Fibroblast of villous mesenchyme (primary cell): ENCODE data around the gene MAST4. TPM values are rescaled to one million over a fixed set of nuclear protein-coding genes. Genes with fewer than 3 reads are reported as not detected.
A peak's percentile ranks its signal among the peaks of the same experiment; 100 is the strongest.

Source experiments
- DNase-seq: peaks from one replicate; pipeline ENCODE4 v3.0.0-alpha.2; 2010; ENCODE audit warnings: low read depth
- H3K4me3 ChIP-seq: 2 replicates; pipeline ENCODE4 v1.5.1; 2011; ENCODE audit warnings: low read depth, mild to moderate bottlenecking, low read length
- total RNA-seq: library from RNA; depleted of rRNA; stranded (reverse); fragments of >200 nt; gene quantifications from 2 replicates; pipeline ENCODE4 v1.2.3, GENCODE V29; 2012
- TF ChIP-seq, protein P1 (sequence below): IDR thresholded peaks from 2 replicates; pipeline ENCODE4 v1.5.1; 2012; ENCODE audit warnings: low read depth, mild to moderate bottlenecking, low read length; ENCODE audit not compliant: insufficient read depth

Gene MAST4
- total RNA-seq, 1 donor: 8.2 TPM

DNA sequence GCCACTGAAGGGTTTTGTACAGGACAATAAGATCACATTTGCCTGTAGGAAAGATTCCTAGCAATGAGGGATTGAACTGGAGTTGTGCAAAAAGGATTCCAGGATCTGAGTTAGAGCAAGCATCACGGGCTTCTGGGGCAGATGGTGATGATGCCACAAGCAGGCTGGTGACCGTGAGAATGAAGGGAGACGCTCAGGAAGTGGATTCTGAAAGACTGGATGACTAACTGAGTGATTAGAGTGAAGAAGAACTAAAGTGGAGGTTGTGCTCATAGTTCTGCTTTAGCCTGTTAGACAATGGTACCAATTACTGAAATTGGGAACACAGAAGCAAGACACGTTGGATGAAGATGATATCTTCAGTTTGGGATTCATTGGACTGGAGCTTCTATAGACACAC lies 432.2 kb downstream of the MAST4 start:
- no peak overlapping the region for H3K4me3 ChIP-seq
- TF ChIP-seq, protein P1, sequence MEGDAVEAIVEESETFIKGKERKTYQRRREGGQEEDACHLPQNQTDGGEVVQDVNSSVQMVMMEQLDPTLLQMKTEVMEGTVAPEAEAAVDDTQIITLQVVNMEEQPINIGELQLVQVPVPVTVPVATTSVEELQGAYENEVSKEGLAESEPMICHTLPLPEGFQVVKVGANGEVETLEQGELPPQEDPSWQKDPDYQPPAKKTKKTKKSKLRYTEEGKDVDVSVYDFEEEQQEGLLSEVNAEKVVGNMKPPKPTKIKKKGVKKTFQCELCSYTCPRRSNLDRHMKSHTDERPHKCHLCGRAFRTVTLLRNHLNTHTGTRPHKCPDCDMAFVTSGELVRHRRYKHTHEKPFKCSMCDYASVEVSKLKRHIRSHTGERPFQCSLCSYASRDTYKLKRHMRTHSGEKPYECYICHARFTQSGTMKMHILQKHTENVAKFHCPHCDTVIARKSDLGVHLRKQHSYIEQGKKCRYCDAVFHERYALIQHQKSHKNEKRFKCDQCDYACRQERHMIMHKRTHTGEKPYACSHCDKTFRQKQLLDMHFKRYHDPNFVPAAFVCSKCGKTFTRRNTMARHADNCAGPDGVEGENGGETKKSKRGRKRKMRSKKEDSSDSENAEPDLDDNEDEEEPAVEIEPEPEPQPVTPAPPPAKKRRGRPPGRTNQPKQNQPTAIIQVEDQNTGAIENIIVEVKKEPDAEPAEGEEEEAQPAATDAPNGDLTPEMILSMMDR: no peak
- DNase-seq: no peak

DNA sequence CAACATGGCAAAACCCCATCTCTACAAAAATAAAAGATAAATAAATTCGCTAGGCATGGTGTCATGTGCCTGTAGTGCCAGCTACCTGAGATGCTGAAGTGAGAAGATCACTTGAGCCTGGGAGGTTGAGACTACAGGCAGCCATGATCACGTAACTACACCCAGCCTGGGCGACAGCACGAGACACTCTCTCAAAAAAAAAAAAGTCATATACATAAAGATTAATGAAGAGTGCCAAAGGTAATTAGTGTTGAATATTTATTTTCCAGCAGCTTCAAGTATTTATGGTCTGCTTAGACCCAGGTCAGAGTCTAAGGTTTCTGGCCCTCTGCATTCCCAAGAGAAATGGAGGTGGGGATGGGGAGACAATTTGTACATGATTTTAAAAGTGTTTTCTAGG lies 432.7 kb downstream of the MAST4 start:
- TF ChIP-seq, protein P1: no peak
- DNase-seq: no peak
- H3K4me3 ChIP-seq: no peak overlapping the region

DNA sequence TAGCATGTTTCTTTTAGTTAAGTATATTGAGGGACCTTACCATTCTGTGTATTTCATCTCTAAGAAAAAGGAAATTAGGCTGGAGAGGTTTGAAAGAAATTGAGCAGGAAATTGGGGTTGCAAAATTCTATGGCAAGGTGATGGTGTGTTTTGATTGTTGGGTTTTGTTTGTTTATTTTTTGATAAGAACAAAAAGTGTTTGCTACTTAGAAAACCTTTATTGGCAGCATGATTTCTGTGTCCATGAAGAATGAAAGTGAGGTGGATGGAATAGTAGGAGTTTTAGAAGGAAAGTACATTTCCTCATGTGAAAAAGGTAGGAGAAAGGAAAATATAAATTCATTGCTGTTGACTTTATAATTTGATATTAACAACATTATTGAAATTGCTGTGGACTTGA lies 433.3 kb downstream of the MAST4 start:
- DNase-seq: no peak
- TF ChIP-seq, protein P1: no peak
- H3K4me3 ChIP-seq: no peak overlapping the region

DNA sequence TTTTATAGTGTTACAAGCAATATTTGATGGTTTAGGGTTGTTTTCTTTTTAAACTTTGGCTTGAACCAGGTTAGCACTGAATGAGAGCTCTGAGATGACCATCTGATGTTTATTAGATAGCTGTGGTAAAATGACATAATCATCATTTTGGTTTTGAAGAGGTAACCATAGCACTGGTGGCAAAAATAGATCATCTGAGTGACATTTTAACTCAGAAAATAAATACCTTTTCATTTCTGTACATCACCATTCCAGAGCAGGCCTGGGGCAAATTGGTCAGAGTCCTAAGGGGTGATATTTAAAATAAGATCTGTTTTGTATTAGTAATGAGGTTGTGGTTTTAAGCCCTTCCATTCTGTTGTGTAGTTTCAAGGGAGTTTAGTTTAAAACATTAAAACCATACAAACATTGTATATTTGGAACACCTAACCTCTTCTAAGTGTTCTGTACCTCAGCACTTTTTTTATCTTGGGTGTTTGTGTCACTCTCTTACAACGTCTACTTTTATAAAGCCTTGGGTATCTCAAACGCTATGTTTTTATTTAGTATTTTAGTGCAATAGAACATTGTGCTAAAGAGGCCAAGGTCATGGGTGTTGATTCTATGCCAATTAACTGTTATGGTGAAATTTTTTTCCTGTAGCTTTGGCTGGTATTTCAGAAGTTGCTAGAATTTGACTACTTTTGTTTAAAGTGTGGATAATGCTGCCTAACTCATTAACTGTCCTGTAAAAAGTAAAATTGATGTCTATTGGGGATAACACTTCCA lies 434.3 kb downstream of the MAST4 start:
- H3K4me3 ChIP-seq: no peak overlapping the region
- DNase-seq: peak; percentile 29
- TF ChIP-seq, protein P1: no peak

DNA sequence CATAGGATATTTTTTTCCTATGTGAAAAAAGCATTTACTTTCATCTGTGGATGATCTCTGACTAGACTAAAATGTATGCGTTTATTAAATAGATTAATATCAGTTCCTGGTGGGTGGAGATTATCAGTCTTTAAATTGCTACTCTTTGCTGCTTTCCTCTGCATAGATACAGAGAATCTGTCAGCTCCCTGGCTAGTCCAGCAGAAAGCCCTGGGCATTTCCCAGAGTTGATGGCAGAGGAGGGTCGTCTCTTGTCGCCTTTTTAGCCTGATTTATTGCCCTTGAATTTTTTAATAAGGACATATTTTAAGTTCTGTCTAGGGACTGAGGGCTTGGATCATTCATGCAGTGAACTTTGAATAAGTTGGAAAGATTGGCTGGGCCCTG lies 434.9 kb downstream of the MAST4 start:
- TF ChIP-seq, protein P1: no peak
- DNase-seq: no peak
- H3K4me3 ChIP-seq: no peak overlapping the region

DNA sequence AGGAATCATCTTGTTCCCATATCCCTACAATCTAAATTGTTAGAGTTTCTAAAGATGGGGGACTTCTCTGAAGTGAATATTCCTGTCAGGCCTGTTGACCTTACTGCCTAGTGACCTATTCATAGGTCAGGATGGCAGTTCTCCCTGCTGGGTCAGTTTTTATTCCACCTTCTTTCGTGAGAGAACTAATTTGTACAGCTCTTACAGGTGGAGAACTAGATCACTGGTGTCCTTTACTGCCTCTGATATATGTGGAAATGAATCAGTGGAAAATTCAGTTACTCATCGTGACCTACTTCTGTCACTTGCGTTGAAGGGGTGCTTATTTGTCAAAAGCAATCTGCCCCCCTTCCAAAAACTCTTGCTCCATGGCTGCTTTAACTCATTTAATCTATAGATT lies 435.5 kb downstream of the MAST4 start:
- no peak for DNase-seq
- TF ChIP-seq, protein P1: no peak
- H3K4me3 ChIP-seq: no peak overlapping the region
